OCI-LY1 (cell line): ENCODE data around the gene FOXN1.

Experiments used
- H2AFZ ChIP-seq: fragments of 200-600 bp; sonication (generic), shearing (Covaris generic); 2 replicates; pipeline ENCODE4 v1.6.0; 2014; ENCODE audit warnings: antibody characterized with exemption, mild to moderate bottlenecking, low read length
- H3F3A ChIP-seq: fragments of 200-600 bp; sonication (generic), shearing (Covaris generic); 2 replicates; pipeline ENCODE4 v1.6.0; 2014; ENCODE audit warnings: mild to moderate bottlenecking, antibody characterized with exemption, low read length, moderate library complexity; ENCODE audit not compliant: insufficient read depth
- H3K27ac ChIP-seq: fragments of 200-600 bp; sonication (generic); 2 replicates; pipeline ENCODE4 v1.5.1; 2014; ENCODE audit warnings: low read length, mixed run types, mild to moderate bottlenecking, low read depth; ENCODE audit not compliant: poor library complexity, severe bottlenecking
- H3K27me3 ChIP-seq: fragments of 200-600 bp; sonication (generic); 2 replicates; pipeline ENCODE4 v1.6.0; 2014; ENCODE audit warnings: antibody characterized with exemption, mild to moderate bottlenecking, low read length, moderate library complexity; ENCODE audit not compliant: insufficient read depth
- H3K36me3 ChIP-seq: fragments of 200-600 bp; sonication (generic); 2 replicates; pipeline ENCODE4 v1.6.1; 2014; ENCODE audit warnings: mild to moderate bottlenecking, antibody characterized with exemption, low read length, moderate library complexity, mixed read lengths; ENCODE audit not compliant: insufficient read depth
- H3K4me1 ChIP-seq: fragments of 200-600 bp; sonication (generic); 2 replicates; pipeline ENCODE4 v1.5.1; 2014; ENCODE audit warnings: mild to moderate bottlenecking, low read length, moderate library complexity; ENCODE audit not compliant: insufficient read depth, severe bottlenecking
- H3K4me2 ChIP-seq: fragments of 200-600 bp; sonication (generic), shearing (Covaris generic); 2 replicates; pipeline ENCODE4 v1.6.1; 2014; ENCODE audit warnings: low read length
- H3K4me3 ChIP-seq: fragments of 200-600 bp; sonication (generic); 2 replicates; pipeline ENCODE4 v1.5.1; 2014; ENCODE audit warnings: low read length, low read depth, mild to moderate bottlenecking, mixed read lengths; ENCODE audit not compliant: poor library complexity, severe bottlenecking
- H3K79me2 ChIP-seq: fragments of 200-600 bp; shearing (Covaris generic); 2 replicates; pipeline ENCODE4 v1.6.1; 2016; ENCODE audit warnings: mixed run types, low read length, mixed read lengths; ENCODE audit not compliant: insufficient read depth
- H3K9ac ChIP-seq: fragments of 200-600 bp; sonication (generic), shearing (Covaris generic); 2 replicates; pipeline ENCODE4 v1.6.1; 2014; ENCODE audit warnings: mild to moderate bottlenecking, low read length, mixed read lengths
- H3K9me2 ChIP-seq: fragments of 200-600 bp; sonication (generic), shearing (Covaris generic); 2 replicates; pipeline ENCODE4 v1.6.1; 2014; ENCODE audit warnings: low read depth, mild to moderate bottlenecking, low read length, mixed read lengths
- H3K9me3 ChIP-seq: fragments of 200-600 bp; shearing (Covaris generic); 2 replicates; pipeline ENCODE4 v1.6.1; 2014; ENCODE audit warnings: low read length, mixed read lengths
- H4K20me1 ChIP-seq: fragments of 200-600 bp; sonication (generic), shearing (Covaris generic); 2 replicates; pipeline ENCODE4 v1.6.0; 2016; ENCODE audit warnings: mild to moderate bottlenecking, low read length; ENCODE audit not compliant: insufficient read depth
- CTCF ChIP-seq: fragments of 200-600 bp; sonication (generic), shearing (Covaris generic); IDR thresholded peaks from 2 replicates; pipeline ENCODE4 v1.5.1; 2017; ENCODE audit warnings: mild to moderate bottlenecking, antibody characterized with exemption, low read length, moderate library complexity, mixed read lengths
- EZH2 ChIP-seq: fragments of 200-600 bp; sonication (generic), shearing (Covaris generic); IDR thresholded peaks from 2 replicates; pipeline ENCODE4 v1.8.0; 2017; ENCODE audit warnings: borderline replicate concordance, mixed run types, mild to moderate bottlenecking, antibody characterized with exemption, low read length, moderate library complexity, mixed read lengths

The FOXN1 gene

GRCh38 chr17:28468781-28469180 lies 37.4 kb upstream of the FOXN1 start:
- no peaks in the 10 kb centered on the region for H3K9me3 ChIP-seq
- H3K79me2 ChIP-seq = no peaks in the 10 kb centered on the region
- H3K27me3 ChIP-seq = no peaks in the 10 kb centered on the region
- H3K9ac ChIP-seq = no peak overlapping the region
- no peaks in the 10 kb centered on the region for H3F3A ChIP-seq
- H2AFZ ChIP-seq = no peak overlapping the region
- H3K36me3 ChIP-seq = no peaks in the 10 kb centered on the region
- no peak overlapping the region for H3K4me2 ChIP-seq
- no peak for TF ChIP-seq CTCF
- TF ChIP-seq EZH2 = no peak
- H3K9me2 ChIP-seq = no peaks in the 10 kb centered on the region
- no peak overlapping the region for H3K4me3 ChIP-seq
- no peak overlapping the region for H3K27ac ChIP-seq
- no peaks in the 10 kb centered on the region for H4K20me1 ChIP-seq
- no peaks in the 10 kb centered on the region for H3K4me1 ChIP-seq

GRCh38 chr17:28469376-28469775 lies 36.8 kb upstream of the FOXN1 start:
- Histone ChIP-seq H3K27ac (no peak overlapping the region), H3K4me1 (no peaks in the 10 kb centered on the region), H3F3A (no peaks in the 10 kb centered on the region), H4K20me1 (no peaks in the 10 kb centered on the region), H3K27me3 (no peaks in the 10 kb centered on the region), H3K9me2 (no peaks in the 10 kb centered on the region), H3K79me2 (no peaks in the 10 kb centered on the region), H2AFZ (no peak overlapping the region), H3K4me2 (no peak overlapping the region), H3K36me3 (no peaks in the 10 kb centered on the region), H3K9me3 (no peaks in the 10 kb centered on the region), H3K9ac (no peak overlapping the region), H3K4me3 (no peak overlapping the region)
- TF ChIP-seq CTCF (no peak), EZH2 (no peak)

GRCh38 chr17:28470266-28470913 lies 35.8 kb upstream of the FOXN1 start:
- Histone ChIP-seq H2AFZ (no peak overlapping the region), H3K36me3 (no peaks in the 10 kb centered on the region), H3K9me3 (no peaks in the 10 kb centered on the region), H3K9me2 (no peaks in the 10 kb centered on the region), H3K27ac (no peak overlapping the region), H3K27me3 (no peaks in the 10 kb centered on the region), H3K4me2 (no peak overlapping the region), H3K9ac (no peak overlapping the region), H3F3A (no peaks in the 10 kb centered on the region), H3K4me3 (no peak overlapping the region), H4K20me1 (no peaks in the 10 kb centered on the region), H3K4me1 (no peaks in the 10 kb centered on the region), H3K79me2 (no peaks in the 10 kb centered on the region)
- no peak for TF ChIP-seq CTCF
- no peak for TF ChIP-seq EZH2
